Measurements from ENCODE around the gene MYO1G.

- TF ChIP-seq CTCF (IDR thresholded peaks at IDR 0.05; ENCODE audit: insufficient read depth, low read length) (no peak), POLR2AphosphoS5 (IDR thresholded peaks at IDR 0.05; ENCODE audit: low read depth) (no peak), REST (IDR thresholded peaks at IDR 0.05; ENCODE audit: insufficient replicate concordance, low read depth) (no peak)
These were observed 16.1 kb downstream of the MYO1G start for GRCh38 chr7:44962483-44963251.

Measured in HL-60 (cell line).